ENCODE results near the gene NXPE3. TPM values are rescaled to one million over a fixed set of nuclear protein-coding genes. Genes with fewer than 3 reads are reported as not detected.

NXPE3 gene
- total and polyA plus RNA-seq, 8 donors = 10.0 to 17.0 (median 12.8) TPM

DNA sequence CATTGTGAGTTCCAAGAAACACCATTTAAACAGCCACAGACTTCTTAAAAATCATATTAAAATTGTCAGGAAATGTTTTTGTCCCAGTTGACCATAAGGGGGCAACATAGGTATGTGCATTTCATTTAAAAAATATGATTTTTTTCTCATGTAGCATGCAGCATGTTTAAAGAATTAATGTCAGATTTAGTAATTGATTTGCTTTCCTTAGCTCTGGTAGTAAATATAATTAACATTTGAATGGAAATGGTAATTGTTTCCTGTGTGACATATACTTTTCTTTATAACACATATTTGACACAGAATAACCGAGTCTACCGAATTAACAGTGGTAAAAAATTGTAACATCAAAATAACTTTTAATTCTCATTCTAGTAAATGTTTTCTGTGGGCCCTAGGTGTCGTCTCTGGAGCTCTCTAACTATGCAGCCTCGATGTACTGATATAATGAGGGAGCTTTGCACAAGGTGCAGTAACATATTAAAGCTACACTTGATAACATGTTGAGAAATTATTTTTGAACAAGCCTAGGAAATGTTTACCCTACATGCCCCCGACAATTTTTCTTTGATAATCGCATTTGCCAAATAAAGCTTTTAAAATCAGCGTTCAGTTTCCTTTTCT is 34.9 kb downstream of the NXPE3 start:
- no peaks in the 10 kb centered on the region for H3K27me3 ChIP-seq
- no peaks in the 10 kb centered on the region for H3K9me3 ChIP-seq
- no peak overlapping the region for H3K4me3 ChIP-seq
- peaks cover 0 to 8% of the 10 kb centered on the region in 2 donors for H3K36me3 ChIP-seq
- peak; percentile 69 for ATAC-seq
- intact Hi-C loops (cut with DNase I) = loop anchor here (5.0 to 10.0 kb wide), 3 partner anchors 411 to 723 kb away; no protein-coding TSS in a partner anchor
- peak in 1 of 4 donors; percentile 52 for DNase-seq
- peaks cover 6 to 30% of the 10 kb centered on the region in 2 donors for H3K4me1 ChIP-seq
- TF ChIP-seq, protein P1, sequence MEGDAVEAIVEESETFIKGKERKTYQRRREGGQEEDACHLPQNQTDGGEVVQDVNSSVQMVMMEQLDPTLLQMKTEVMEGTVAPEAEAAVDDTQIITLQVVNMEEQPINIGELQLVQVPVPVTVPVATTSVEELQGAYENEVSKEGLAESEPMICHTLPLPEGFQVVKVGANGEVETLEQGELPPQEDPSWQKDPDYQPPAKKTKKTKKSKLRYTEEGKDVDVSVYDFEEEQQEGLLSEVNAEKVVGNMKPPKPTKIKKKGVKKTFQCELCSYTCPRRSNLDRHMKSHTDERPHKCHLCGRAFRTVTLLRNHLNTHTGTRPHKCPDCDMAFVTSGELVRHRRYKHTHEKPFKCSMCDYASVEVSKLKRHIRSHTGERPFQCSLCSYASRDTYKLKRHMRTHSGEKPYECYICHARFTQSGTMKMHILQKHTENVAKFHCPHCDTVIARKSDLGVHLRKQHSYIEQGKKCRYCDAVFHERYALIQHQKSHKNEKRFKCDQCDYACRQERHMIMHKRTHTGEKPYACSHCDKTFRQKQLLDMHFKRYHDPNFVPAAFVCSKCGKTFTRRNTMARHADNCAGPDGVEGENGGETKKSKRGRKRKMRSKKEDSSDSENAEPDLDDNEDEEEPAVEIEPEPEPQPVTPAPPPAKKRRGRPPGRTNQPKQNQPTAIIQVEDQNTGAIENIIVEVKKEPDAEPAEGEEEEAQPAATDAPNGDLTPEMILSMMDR (IDR thresholded peaks at IDR 0.05) = peak; percentile 36 to 43
- H3K27ac ChIP-seq = no peak overlapping the region

DNA sequence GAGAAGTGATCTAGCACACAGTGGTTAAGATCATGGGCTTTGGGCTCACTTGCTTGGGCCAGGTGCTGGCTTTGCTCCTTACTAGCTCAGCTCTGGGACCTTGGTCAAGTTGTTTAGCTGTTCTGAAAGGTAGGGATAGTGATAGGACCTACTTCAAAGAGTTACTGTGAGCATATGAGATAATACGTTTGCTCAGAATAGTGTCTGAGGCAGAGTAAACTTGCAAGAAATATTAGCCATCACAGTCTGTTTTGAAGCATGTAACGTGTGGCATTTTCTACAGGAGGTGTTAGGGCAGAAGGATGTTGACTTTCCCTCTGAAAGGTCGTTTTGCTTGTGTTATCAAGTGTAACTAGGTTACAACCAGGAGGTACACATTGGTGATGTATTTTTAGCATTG is 35.8 kb downstream of the NXPE3 start:
- Histone ChIP-seq H3K27me3 (no peaks in the 10 kb centered on the region), H3K36me3 (peaks cover 0 to 8% of the 10 kb centered on the region in 2 donors), H3K9me3 (no peaks in the 10 kb centered on the region), H3K4me1 (peaks cover 3 to 30% of the 10 kb centered on the region in 2 donors), H3K27ac (no peak overlapping the region), H3K4me3 (no peak overlapping the region)
- peak; percentile 59 for ATAC-seq
- intact Hi-C loops (cut with DNase I) = loop anchor here (5.0 to 10.0 kb wide), 3 partner anchors 410 to 722 kb away; no protein-coding TSS in a partner anchor
- no peak for DNase-seq
- TF ChIP-seq, protein P1 (IDR thresholded peaks at IDR 0.05) = no peak

GRCh38 chr3:101816215-101817149 is 37.5 kb downstream of the NXPE3 start:
- Histone ChIP-seq H3K36me3 (peaks cover under 1 to 12% of the 10 kb centered on the region in 2 donors), H3K4me1 (peaks cover 0 to 25% of the 10 kb centered on the region in 2 donors), H3K4me3 (no peak overlapping the region), H3K9me3 (no peaks in the 10 kb centered on the region), H3K27ac (peak overlapping the region in 1 of 2 donors; percentile 20), H3K27me3 (no peaks in the 10 kb centered on the region)
- TF ChIP-seq, protein P1 (IDR thresholded peaks at IDR 0.05) = no peak
- no peak for DNase-seq
- intact Hi-C loops (cut with DNase I) = loop anchor here in 1 of 2 donors (10.0 kb wide), 1 partner anchor 408 kb away; no protein-coding TSS in a partner anchor
- peak; percentile 16 for ATAC-seq

DNA sequence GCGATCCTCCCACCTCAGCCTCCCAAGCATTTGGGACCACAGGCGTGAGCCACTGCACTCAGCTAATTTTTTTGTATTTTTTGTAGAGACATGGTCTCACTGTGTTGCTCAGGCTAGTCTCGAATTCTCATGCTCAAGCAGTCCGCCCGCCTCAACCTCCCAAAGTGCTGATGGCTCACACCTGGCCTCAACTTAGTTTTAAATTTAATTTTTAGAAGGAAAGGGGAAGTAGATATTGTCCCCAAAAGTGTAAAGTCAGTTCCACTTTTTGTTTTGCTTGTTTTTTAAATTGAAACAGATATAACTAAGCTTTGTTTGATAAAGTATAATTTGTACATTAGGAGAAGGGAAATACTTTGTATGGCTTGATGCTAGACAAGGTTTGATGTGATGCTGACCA is 39.0 kb downstream of the NXPE3 start:
- TF ChIP-seq, protein P1 (IDR thresholded peaks at IDR 0.05) = no peak
- DNase-seq = peak in 1 of 4 donors; percentile 29
- Histone ChIP-seq H3K27me3 (no peaks in the 10 kb centered on the region), H3K9me3 (no peaks in the 10 kb centered on the region), H3K4me1 (peaks cover 0 to 25% of the 10 kb centered on the region in 2 donors), H3K27ac (peak overlapping the region in 1 of 2 donors; percentile 33), H3K36me3 (peaks cover 3 to 20% of the 10 kb centered on the region in 2 donors), H3K4me3 (no peak overlapping the region)
- ATAC-seq = no peak
- intact Hi-C loops (cut with DNase I) = loop anchor here in 1 of 2 donors (10.0 kb wide), 1 partner anchor 407 kb away; no protein-coding TSS in a partner anchor
